Memory B cell (primary cell): Measurements from ENCODE around the gene RHOT2.

ENCODE experiments used
- ATAC-seq: fragments of 150-1000 bp; cut with Tn5 transposase; 2 replicates; pipeline ENCODE4 v1.10.0; 2021; ENCODE audit warnings: low read depth, mild to moderate bottlenecking, moderate library complexity
- DNase-seq, 2 donors: peaks; one replicate each; pipeline ENCODE4 v3.0.0; 2022; ENCODE audit warnings: low spot score in 2 of 2
- H3K27ac Mint-ChIP-seq: one replicate; pipeline ENCODE4 v1.8.0; 2022; ENCODE audit warnings: mild to moderate bottlenecking, moderate library complexity, mixed read lengths
- H3K27me3 Mint-ChIP-seq: one replicate; pipeline ENCODE4 v1.8.0; 2022; ENCODE audit warnings: mixed read lengths
- H3K36me3 Mint-ChIP-seq: one replicate; pipeline ENCODE4 v1.8.0; 2022; ENCODE audit warnings: mild to moderate bottlenecking, mixed read lengths
- H3K4me1 Mint-ChIP-seq: one replicate; pipeline ENCODE4 v1.8.0; 2022; ENCODE audit warnings: mixed read lengths
- H3K4me3 Mint-ChIP-seq: one replicate; pipeline ENCODE4 v1.8.0; 2022; ENCODE audit warnings: mild to moderate bottlenecking, moderate library complexity, mixed read lengths
- H3K9me3 Mint-ChIP-seq: one replicate; pipeline ENCODE4 v1.8.0; 2022; ENCODE audit warnings: mixed read lengths

RHOT2 gene

DNA sequence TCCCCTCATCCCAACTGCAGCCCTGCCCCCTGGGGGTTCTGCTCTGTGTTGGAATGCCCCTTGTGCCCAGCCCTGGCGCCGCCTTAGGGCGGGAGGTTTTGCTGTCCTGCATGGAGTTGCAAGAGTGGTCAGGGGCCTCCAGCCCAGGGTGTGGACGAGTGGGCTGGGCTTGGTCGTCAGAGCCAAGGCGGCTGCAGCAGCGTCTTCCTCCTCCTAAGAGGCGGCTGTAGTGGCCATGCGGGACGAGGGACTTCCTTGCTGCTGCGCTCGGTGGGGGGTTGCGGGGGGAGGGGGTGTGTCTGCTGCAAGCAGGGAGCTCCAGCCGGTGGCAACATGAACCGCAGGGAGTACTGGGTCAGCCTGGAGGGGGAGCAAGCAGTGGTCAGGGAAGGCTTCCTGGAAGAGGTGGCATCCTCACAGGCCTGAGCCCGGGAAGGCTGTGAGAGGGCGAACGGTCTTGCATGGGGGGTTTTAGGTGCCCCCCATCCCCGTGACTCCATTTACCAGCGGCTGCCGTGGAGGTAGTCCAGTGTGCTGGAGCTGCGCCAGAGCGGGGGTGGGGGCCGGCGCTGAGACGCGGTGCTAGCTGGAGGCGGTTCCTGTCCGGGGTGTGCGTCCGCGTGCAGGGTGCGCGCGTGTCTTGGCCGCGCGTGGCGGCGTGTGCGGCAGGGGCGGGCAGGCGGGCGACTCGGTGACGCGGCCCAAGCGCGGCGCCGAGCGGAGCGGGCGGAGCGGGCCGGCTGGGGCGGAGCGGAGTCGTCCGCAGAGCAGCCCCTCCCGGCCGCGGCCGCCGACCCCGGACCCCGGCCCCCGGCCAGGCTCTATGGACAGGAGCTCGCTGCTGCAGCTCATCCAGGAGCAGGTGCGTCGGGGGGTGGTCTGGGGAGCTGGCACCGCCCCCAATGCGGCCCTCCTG lies 7.3 kb downstream of the RHOT2 start, which contains the start of gene RHBDL1:
TSS of gene RHBDL1 (plus strand) at position 704 of the 916 bp plus-strand sequence. CDS start at position 824, 120 bp downstream.
- Mint-ChIP-seq H3K4me3 (peak within 1 kb of the TSS; percentile 61), H3K36me3 (peaks cover 10% of the 10 kb centered on the region), H3K27me3 (peaks cover 8% of the 10 kb centered on the region), H3K27ac (no peak within 1 kb of the TSS), H3K9me3 (no peaks in the 10 kb centered on the region), H3K4me1 (peaks cover 13% of the 10 kb centered on the region)
- no peak for DNase-seq
- ATAC-seq: no peak

DNA sequence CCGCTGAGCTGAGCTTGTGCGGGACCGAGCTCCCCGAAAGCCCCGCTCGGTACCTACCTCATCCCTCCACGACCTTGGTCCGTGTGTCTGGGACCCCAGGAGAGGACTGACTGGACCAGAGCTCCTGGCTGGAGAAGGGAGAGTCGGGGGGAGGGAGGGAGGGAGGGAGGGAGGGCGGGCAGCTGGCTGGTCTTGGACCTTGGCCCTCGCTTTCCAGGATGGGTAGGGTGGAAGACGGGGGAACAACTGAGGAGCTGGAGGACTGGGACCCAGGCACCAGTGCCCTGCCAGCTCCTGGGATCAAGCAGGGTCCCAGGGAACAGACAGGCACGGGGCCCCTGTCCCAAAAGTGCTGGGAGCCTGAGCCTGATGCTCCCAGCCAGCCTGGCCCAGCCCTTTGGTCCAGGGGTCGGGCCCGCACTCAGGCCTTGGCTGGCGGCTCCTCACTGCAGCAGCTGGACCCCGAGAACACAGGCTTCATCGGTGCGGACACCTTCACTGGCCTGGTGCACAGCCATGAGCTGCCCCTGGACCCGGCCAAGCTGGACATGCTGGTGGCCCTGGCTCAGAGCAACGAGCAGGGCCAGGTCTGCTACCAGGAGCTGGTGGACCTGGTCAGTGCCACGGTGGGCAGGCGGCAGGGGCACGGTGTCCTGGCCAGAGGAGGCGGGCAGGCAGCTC lies 8.1 kb downstream of the RHOT2 start:
- Mint-ChIP-seq H3K9me3 (no peaks in the 10 kb centered on the region), H3K27me3 (peaks cover 8% of the 10 kb centered on the region), H3K4me3 (no peak overlapping the region), H3K36me3 (peaks cover 7% of the 10 kb centered on the region), H3K4me1 (peaks cover 14% of the 10 kb centered on the region), H3K27ac (no peak overlapping the region)
- DNase-seq: no peak
- no peak for ATAC-seq

DNA sequence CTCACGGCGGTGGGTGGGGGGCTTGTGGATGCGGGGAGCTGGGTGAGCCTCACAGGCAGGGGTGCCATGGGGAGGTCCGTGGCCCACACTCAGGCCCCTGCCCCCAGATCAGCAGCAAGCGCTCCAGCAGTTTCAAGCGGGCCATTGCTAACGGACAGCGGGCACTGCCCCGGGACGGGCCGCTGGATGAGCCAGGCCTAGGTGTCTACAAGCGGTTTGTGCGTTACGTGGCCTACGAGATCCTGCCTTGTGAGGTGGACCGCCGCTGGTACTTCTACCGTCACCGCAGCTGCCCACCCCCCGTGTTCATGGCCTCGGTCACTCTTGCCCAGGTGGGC lies 8.6 kb downstream of the RHOT2 start:
- Mint-ChIP-seq H3K4me1 (peaks cover 15% of the 10 kb centered on the region), H3K27ac (no peak overlapping the region)
- no peak for ATAC-seq

DNA sequence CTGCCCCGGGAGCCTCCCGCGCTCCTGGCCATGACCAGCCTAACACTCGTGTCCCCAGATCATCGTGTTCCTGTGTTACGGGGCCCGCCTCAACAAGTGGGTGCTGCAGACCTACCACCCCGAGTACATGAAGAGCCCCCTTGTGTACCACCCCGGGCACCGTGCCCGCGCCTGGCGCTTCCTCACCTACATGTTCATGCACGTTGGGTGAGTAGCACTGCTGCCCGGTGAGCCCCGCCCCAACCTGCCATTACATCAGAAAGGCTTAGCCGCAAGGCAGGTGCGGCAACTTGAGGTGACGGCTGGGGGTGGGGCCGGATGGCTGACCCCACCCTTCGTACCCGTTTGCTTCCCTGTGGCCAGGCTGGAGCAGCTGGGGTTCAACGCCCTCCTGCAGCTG lies 9.0 kb downstream of the RHOT2 start:
- Mint-ChIP-seq H3K27ac (no peak overlapping the region), H3K4me1 (peaks cover 15% of the 10 kb centered on the region), H3K36me3 (peaks cover 6% of the 10 kb centered on the region), H3K27me3 (peaks cover 8% of the 10 kb centered on the region), H3K4me3 (peak overlapping the region; percentile 29), H3K9me3 (no peaks in the 10 kb centered on the region)
- ATAC-seq (peak; percentile 14), DNase-seq (no peak)

More for the DNA sequence above, 8.6 kb downstream of the RHOT2 start:
- H3K36me3 Mint-ChIP-seq: peaks cover 6% of the 10 kb centered on the region
- peak overlapping the region; percentile 14 for H3K4me3 Mint-ChIP-seq
- DNase-seq: no peak
- no peaks in the 10 kb centered on the region for H3K9me3 Mint-ChIP-seq
- peaks cover 8% of the 10 kb centered on the region for H3K27me3 Mint-ChIP-seq

DNA sequence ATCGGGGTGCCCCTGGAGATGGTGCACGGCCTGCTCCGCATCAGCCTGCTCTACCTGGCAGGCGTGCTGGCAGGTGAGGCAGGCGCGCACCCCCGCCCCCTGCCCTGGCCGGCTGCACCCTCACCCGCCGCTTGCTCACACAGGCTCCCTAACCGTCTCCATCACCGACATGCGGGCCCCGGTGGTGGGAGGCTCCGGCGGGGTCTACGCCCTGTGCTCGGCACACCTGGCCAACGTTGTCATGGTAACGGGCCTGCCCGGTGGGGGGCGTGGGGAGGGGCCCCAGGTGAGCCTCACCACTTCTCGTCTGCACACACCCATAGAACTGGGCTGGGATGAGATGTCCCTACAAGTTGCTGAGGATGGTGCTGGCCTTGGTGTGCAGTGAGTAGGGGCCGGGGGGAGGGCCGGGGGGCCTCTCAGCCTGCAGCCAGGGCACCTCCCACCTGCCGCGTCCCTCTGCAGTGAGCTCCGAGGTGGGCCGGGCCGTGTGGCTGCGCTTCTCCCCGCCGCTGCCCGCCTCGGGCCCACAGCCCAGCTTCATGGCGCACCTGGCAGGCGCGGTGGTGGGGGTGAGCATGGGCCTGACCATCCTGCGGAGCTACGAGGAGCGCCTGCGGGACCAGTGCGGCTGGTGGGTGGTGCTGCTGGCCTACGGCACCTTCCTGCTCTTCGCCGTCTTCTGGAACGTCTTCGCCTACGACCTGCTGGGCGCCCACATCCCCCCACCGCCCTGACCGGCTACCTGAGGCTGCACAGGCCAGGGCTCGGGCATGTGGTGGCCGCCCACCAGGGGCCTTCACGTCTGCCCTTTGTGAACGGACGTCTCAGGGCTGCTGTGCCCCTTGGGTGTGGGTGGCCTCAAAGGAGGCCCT lies 9.6 kb downstream of the RHOT2 start:
- Mint-ChIP-seq H3K27me3 (peaks cover 8% of the 10 kb centered on the region), H3K9me3 (no peaks in the 10 kb centered on the region), H3K4me1 (peaks cover 16% of the 10 kb centered on the region), H3K36me3 (peaks cover 9% of the 10 kb centered on the region), H3K27ac (no peak overlapping the region), H3K4me3 (peak overlapping the region; percentile 29)
- DNase-seq: no peak
- no peak for ATAC-seq

DNA sequence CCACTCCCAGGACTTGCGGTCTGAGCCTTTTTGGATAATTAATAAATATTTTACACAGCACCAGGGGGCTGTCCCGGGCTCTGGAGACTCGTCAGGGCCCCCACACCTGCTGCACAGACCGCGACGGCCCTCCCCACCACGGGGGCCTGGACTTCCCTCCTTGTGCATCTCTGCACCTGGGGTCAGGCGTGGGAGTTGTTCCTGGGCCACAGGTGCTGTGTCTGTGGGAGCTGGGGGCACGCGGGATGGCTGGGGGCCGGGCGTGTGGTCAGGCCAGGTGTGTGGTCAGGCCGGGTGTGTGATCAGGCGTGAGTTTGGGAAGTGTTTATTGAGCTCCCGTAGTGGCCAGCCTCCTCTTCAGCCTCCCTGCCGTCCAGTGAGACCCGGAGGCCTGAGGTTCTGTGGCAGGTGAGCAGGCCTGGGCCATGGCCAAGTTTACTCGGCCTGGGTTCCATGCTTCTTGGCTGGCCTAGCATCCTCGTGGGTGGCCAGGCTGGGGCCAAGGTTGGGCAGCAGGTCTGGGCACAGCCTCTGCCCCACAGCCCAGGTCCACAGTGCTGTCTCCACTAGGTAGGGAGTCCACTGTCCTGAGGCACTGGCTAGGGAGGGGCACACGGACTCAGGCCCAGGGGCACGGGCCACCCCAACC lies 10.4 kb downstream of the RHOT2 start:
- H3K36me3 Mint-ChIP-seq: peaks cover 6% of the 10 kb centered on the region

DNA sequence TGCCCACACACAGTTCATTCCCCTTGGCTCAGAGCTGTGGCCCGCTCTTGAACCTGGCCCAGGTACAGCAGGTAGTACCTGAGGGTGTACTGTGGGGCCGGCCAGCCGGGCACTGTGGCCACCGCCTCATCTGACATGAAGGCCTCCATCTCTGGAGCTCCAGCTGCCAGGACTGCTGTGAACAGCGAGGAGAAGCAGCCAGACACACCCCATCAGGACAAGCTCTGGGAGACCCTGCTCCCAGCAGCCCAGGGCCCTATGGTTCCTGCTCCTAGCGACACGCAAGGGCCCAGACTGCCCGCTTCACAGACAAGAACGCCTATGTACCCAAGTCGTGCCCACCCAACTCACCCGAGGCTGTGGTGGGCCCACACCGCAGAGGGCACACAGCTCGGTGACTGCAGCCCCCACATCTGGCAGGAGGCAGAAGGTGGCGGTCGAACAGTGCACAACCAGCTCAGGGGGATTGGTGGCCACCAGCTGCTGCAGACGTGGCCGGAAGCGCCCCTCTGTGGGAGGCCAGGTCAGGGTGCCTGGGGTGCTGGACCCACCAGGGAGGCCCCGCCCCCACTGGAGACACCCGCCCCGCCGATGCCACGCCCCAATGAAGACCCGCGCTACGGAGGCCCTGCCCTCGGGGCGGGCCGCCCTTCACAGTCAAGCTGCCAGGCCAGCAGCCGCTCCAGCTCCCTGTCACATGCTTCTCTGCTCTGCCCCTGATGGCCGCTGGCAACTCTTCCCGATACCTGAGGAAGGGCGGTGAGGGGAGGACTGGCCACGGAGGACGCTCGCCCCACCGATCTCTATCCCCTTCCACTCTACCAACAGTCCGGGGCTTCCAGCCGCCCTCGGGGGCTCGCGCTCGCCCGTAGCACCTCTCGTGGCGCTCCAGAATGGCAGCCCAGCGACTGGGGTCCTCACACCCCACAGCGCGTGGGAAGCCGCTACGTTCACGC lies 11.2 kb downstream of the RHOT2 start:
- Mint-ChIP-seq H3K9me3 (no peaks in the 10 kb centered on the region), H3K27me3 (peaks cover 8% of the 10 kb centered on the region), H3K4me1 (peaks cover 18% of the 10 kb centered on the region), H3K4me3 (peak overlapping the region; percentile 84), H3K27ac (no peak overlapping the region), H3K36me3 (peaks cover 6% of the 10 kb centered on the region)
- DNase-seq (no peak), ATAC-seq (no peak)

More for the DNA sequence above, 10.4 kb downstream of the RHOT2 start:
- H3K27ac Mint-ChIP-seq: no peak overlapping the region
- no peak for ATAC-seq
- H3K9me3 Mint-ChIP-seq: no peaks in the 10 kb centered on the region
- DNase-seq: no peak
- peaks cover 18% of the 10 kb centered on the region for H3K4me1 Mint-ChIP-seq
- peaks cover 8% of the 10 kb centered on the region for H3K27me3 Mint-ChIP-seq
- H3K4me3 Mint-ChIP-seq: no peak overlapping the region

DNA sequence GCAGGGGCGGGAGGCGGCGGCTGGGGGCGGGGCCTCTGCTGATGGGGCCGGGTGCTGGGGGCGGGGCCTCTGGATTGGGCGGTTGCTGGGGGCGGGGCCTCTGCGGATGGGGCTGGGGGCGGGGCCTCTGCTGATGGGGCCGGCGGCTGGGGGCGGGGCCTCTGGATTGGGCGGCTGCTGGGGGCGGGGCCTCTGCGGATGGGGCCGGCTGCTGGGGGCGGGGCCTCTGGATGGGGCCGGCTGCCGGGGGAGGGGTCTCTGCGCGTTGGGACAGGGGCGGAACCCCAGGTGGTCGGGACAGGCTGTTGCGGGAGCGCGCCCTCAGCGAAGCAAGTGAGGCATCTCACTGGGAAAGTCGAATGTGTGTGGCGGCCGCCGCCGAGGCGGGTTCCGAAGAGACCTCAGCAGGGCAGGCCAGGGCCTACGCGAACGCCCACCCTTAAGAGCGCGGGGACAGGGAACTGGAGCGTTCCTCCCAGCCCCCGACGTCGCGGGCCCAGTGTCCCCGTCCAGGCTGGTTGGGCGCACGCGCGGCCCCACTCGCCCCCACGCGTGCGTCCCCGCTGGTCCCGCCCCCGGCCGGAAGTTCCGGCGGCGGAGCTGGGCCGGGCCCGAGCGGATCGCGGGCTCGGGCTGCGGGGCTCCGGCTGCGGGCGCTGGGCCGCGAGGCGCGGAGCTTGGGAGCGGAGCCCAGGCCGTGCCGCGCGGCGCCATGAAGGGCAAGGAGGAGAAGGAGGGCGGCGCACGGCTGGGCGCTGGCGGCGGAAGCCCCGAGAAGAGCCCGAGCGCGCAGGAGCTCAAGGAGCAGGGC lies 12.1 kb downstream of the RHOT2 start, which contains the start of gene STUB1:
TSS of gene STUB1 (plus strand) at position 597 of the 811 bp plus-strand sequence. CDS start at position 713, 116 bp downstream.
- peak; percentile 50 for ATAC-seq
- Mint-ChIP-seq H3K27ac (no peak within 1 kb of the TSS), H3K9me3 (no peaks in the 10 kb centered on the region), H3K36me3 (peaks cover 6% of the 10 kb centered on the region), H3K4me3 (peak within 1 kb of the TSS; percentile 85), H3K4me1 (peaks cover 15% of the 10 kb centered on the region), H3K27me3 (peaks cover 5% of the 10 kb centered on the region)
- peak; percentile 84 to 85 for DNase-seq

DNA sequence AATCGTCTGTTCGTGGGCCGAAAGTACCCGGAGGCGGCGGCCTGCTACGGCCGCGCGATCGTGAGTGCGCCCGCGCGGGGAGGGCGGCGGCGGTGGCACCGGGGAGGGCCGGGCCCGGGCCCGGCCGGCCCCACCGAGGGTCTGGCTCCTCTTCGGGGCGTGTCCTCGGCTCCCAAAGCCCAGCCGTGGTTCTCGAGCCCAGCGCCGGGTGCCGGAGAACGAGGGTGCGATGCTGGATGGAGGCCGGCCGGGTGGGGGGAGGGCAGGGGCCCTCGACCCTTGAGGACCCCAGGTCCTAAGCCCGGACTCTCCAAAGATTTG lies 12.7 kb downstream of the RHOT2 start:
- Mint-ChIP-seq H3K4me1 (peaks cover 11% of the 10 kb centered on the region), H3K9me3 (no peaks in the 10 kb centered on the region), H3K27ac (no peak overlapping the region), H3K27me3 (peaks cover 1% of the 10 kb centered on the region), H3K4me3 (peak overlapping the region; percentile 73), H3K36me3 (peaks cover 4% of the 10 kb centered on the region)
- ATAC-seq (no peak), DNase-seq (no peak)

DNA sequence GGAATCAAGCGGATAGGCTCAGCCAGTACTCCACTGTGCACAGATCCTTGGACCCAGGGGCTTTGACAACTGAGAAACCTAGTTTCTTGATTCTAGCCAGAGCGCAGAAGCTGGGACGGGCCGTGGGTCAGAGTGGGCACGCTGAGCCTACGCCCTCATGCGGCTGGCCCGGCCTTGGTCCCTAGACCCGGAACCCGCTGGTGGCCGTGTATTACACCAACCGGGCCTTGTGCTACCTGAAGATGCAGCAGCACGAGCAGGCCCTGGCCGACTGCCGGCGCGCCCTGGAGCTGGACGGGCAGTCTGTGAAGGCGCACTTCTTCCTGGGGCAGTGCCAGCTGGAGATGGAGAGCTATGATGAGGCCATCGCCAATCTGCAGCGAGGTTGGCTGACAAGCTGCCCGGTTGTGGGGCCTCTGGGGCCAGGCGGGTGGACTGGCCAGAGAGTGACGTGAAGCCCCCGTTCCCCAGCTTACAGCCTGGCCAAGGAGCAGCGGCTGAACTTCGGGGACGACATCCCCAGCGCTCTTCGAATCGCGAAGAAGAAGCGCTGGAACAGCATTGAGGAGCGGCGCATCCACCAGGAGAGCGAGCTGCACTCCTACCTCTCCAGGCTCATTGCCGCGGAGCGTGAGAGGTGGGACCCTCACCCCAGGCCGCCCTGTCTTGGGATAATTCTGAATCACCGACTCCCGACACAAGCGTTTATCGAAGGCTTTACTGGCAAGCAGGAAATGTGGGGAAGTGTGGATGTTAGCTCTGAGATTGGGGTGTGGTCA lies 13.2 kb downstream of the RHOT2 start:
- no peaks in the 10 kb centered on the region for H3K9me3 Mint-ChIP-seq
- peaks cover 11% of the 10 kb centered on the region for H3K4me1 Mint-ChIP-seq
- H3K27ac Mint-ChIP-seq: no peak overlapping the region
- peak overlapping the region; percentile 63 for H3K4me3 Mint-ChIP-seq
- peaks cover 1% of the 10 kb centered on the region for H3K27me3 Mint-ChIP-seq
- H3K36me3 Mint-ChIP-seq: peaks cover 4% of the 10 kb centered on the region
- ATAC-seq (no peak), DNase-seq (no peak)

DNA sequence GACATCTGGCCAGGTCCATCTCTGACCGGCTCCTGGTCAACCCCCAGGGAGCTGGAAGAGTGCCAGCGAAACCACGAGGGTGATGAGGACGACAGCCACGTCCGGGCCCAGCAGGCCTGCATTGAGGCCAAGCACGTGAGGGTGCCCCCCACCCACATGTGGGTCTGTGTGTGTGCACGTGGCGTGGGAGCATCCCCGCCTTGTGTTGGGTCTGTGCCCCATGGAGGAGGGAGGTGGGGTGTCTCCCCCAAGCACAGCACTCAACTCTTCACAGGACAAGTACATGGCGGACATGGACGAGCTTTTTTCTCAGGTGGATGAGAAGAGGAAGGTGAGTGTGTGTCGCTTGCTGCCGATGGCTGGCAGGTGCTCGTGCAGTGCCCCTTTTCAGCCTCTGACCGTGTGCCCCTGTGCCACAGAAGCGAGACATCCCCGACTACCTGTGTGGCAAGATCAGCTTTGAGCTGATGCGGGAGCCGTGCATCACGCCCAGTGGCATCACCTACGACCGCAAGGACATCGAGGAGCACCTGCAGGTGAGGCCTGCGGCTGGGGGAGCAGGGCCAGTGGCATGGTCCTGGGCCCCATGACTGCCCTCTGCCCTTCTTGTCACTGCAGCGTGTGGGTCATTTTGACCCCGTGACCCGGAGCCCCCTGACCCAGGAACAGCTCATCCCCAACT lies 14.0 kb downstream of the RHOT2 start:
- H3K36me3 Mint-ChIP-seq: peaks cover 4% of the 10 kb centered on the region
- ATAC-seq (no peak), DNase-seq (no peak)
- no peaks in the 10 kb centered on the region for H3K9me3 Mint-ChIP-seq
- H3K27me3 Mint-ChIP-seq: peaks cover 1% of the 10 kb centered on the region
- H3K27ac Mint-ChIP-seq: no peak overlapping the region
- H3K4me3 Mint-ChIP-seq: peak overlapping the region; percentile 63
- peaks cover 11% of the 10 kb centered on the region for H3K4me1 Mint-ChIP-seq
